Epithelial cell of prostate (primary cell): ENCODE measurements around the gene TMPRSS2.

Experiments
- DNase-seq: peaks from one replicate; pipeline ENCODE4 v3.0.0-alpha.2; 2011; ENCODE audit warnings: low read depth, low spot score
- H3K27ac ChIP-seq: fragments of 450-650 bp; 2 replicates; pipeline ENCODE4 v1.5.1; 2017; ENCODE audit warnings: mild to moderate bottlenecking

The TMPRSS2 gene

GRCh38 chr21:41511858-41512257 is 3.9 kb upstream of the TMPRSS2 start:
- no peak overlapping the region for H3K27ac ChIP-seq

GRCh38 chr21:41510500-41510899 is 2.5 kb upstream of the TMPRSS2 start:
- no peak overlapping the region for H3K27ac ChIP-seq
- DNase-seq, result no peak

More at GRCh38 chr21:41511858-41512257, 3.9 kb upstream of the TMPRSS2 start:
- no peak for DNase-seq

GRCh38 chr21:41509733-41510132 is 1.8 kb upstream of the TMPRSS2 start:
- no peak for DNase-seq
- no peak overlapping the region for H3K27ac ChIP-seq

GRCh38 chr21:41509145-41509496 is 1.2 kb upstream of the TMPRSS2 start:
- H3K27ac ChIP-seq, result no peak overlapping the region
- no peak for DNase-seq

- no peak for DNase-seq
- H3K27ac ChIP-seq, result no peak overlapping the region
Observed at GRCh38 chr21:41508415-41509144, 622 bp upstream of the TMPRSS2 start.

- no peak overlapping the region for H3K27ac ChIP-seq
- no peak for DNase-seq
Observed at GRCh38 chr21:41506611-41507520, 1.1 kb downstream of the TMPRSS2 start.

- no peak overlapping the region for H3K27ac ChIP-seq
- DNase-seq, result no peak
Observed at GRCh38 chr21:41506005-41506594, 1.9 kb downstream of the TMPRSS2 start.

GRCh38 chr21:41504030-41504429 is 3.9 kb downstream of the TMPRSS2 start:
- no peak overlapping the region for H3K27ac ChIP-seq
- no peak for DNase-seq

- DNase-seq, result no peak
- no peak overlapping the region for H3K27ac ChIP-seq
Observed at GRCh38 chr21:41503331-41503730, 4.6 kb downstream of the TMPRSS2 start.

GRCh38 chr21:41501919-41502318 is 6.0 kb downstream of the TMPRSS2 start:
- DNase-seq, result no peak
- H3K27ac ChIP-seq, result no peak overlapping the region

- no peak overlapping the region for H3K27ac ChIP-seq
- no peak for DNase-seq
Observed at GRCh38 chr21:41500931-41501381, 7.0 kb downstream of the TMPRSS2 start.

GRCh38 chr21:41500363-41500762 is 7.6 kb downstream of the TMPRSS2 start:
- no peak overlapping the region for H3K27ac ChIP-seq
- no peak for DNase-seq

- H3K27ac ChIP-seq, result no peak overlapping the region
- DNase-seq, result no peak
Observed at GRCh38 chr21:41499920-41500319, 8.0 kb downstream of the TMPRSS2 start.

- H3K27ac ChIP-seq, result no peak overlapping the region
- no peak for DNase-seq
Observed at GRCh38 chr21:41497788-41498187, 10.2 kb downstream of the TMPRSS2 start.

- no peak overlapping the region for H3K27ac ChIP-seq
- DNase-seq, result no peak
Observed at GRCh38 chr21:41497008-41497407, 10.9 kb downstream of the TMPRSS2 start.

- no peak for DNase-seq
- no peak overlapping the region for H3K27ac ChIP-seq
Observed at GRCh38 chr21:41494242-41494641, 13.7 kb downstream of the TMPRSS2 start.

GRCh38 chr21:41491412-41491811 is 16.5 kb downstream of the TMPRSS2 start:
- H3K27ac ChIP-seq, result no peak overlapping the region
- DNase-seq, result no peak

GRCh38 chr21:41490330-41490729 is 17.6 kb downstream of the TMPRSS2 start:
- H3K27ac ChIP-seq, result no peak overlapping the region
- DNase-seq, result no peak

GRCh38 chr21:41489329-41489728 is 18.6 kb downstream of the TMPRSS2 start:
- no peak overlapping the region for H3K27ac ChIP-seq
- no peak for DNase-seq

- no peak for DNase-seq
- no peak overlapping the region for H3K27ac ChIP-seq
Observed at GRCh38 chr21:41488080-41488479, 19.9 kb downstream of the TMPRSS2 start.

GRCh38 chr21:41487082-41487481 is 20.9 kb downstream of the TMPRSS2 start:
- no peak overlapping the region for H3K27ac ChIP-seq
- no peak for DNase-seq
